Transverse colon (tissue), 4 donors: ENCODE results near the gene CRYBG3. TPM values are rescaled to one million over a fixed set of nuclear protein-coding genes. Genes with fewer than 3 reads are reported as not detected.

Source experiments
- DNase-seq: peaks from one replicate; pipeline ENCODE4 v3.0.0-alpha.2; 2019
- H3K27ac ChIP-seq, 4 donors: fragments of 200-600 bp; sonication (generic); 2 replicates each; pipeline ENCODE4 v1.5.1; 2016 to 2018; ENCODE audit warnings: inconsistent platforms in 4 of 4
- H3K27me3 ChIP-seq: fragments of 200-600 bp; sonication (generic); 2 replicates; pipeline ENCODE4 v1.5.1; 2017; ENCODE audit warnings: inconsistent platforms
- H3K36me3 ChIP-seq, 4 donors: fragments of 200-600 bp; sonication (generic); 2 replicates each; pipeline ENCODE4 v1.5.1; 2017 to 2019; ENCODE audit warnings: inconsistent platforms in 4 of 4
- H3K4me1 ChIP-seq, 4 donors: fragments of 200-600 bp; sonication (generic); 2 replicates each; pipeline ENCODE4 v1.5.1; 2017 to 2020; ENCODE audit warnings: inconsistent platforms in 4 of 4
- H3K4me3 ChIP-seq, 4 donors: fragments of 200-600 bp; sonication (generic); 1 replicate in 1 of 4; 2 replicates in 3 of 4; pipeline versions ENCODE4 v1.5.1 to v1.6.1; 2017 to 2019; ENCODE audit warnings: inconsistent platforms in 4 of 4
- H3K9me3 ChIP-seq, 2 donors: fragments of 200-600 bp; sonication (generic); 2 replicates each; pipeline ENCODE4 v1.5.1; 2017 to 2019; ENCODE audit warnings: inconsistent platforms in 2 of 2
- EP300 ChIP-seq: sonication (generic); formaldehyde crosslinking; IDR thresholded peaks from one replicate; pipeline ENCODE4 v1.6.1; 2017; ENCODE audit warnings: antibody characterized with exemption, low read depth
- POLR2A ChIP-seq: fragments of 450-650 bp; IDR thresholded peaks from one replicate; pipeline ENCODE4 v1.6.1; 2016; ENCODE audit warnings: antibody characterized with exemption, mild to moderate bottlenecking, moderate library complexity
- POLR2AphosphoS5 ChIP-seq, 3 donors: sonication (generic); formaldehyde crosslinking; IDR thresholded peaks; one replicate each; pipeline ENCODE4 v1.6.1; 2016; ENCODE audit warnings: antibody characterized with exemption in 3 of 3
- WGBS, 2 donors: methylation state at CpG; one replicate each; pipeline ENCODE4 v1.1.5; 2018; ENCODE audit warnings: low coverage in 1 of 2; 5-methylcytosine and 5-hydroxymethylcytosine counted together
- in situ Hi-C, 4 donors: fragments of 200-750 bp; cut with MboI; loops; one replicate each; pipeline versions ENCODE4 v1.15.0 to v1.15.1; 2017; ENCODE audit warnings: low sequenced_read_pairs in 3 of 4, low pct_ligation_motif_present in 1 of 4, low pct_unique_long_range_greater_than_20kb in 1 of 4
- intact Hi-C: fragments of 100-400 bp; cut with DNase I; formaldehyde crosslinking; loops from one replicate; pipeline ENCODE4 v1.15.1; 2023; ENCODE audit warnings: low total_unique reads
- total RNA-seq, 4 donors: library from RNA; depleted of rRNA; stranded (reverse); fragments of >200 nt; gene quantifications; one replicate each; pipeline ENCODE4 v1.1.0, GENCODE V29; 2016
- TF ChIP-seq, protein P1 (sequence below), 5 experiments: fragments of 200-600 bp in 3 of 5; fragments of 450-650 bp in 2 of 5; sonication (generic) in 3 of 5; IDR thresholded peaks; 1 replicate in 2 of 5; 2 replicates in 3 of 5; pipeline ENCODE4 v1.5.1; 2016 to 2017; ENCODE audit warnings: antibody characterized with exemption in 5 of 5, inconsistent platforms in 3 of 5, mild to moderate bottlenecking in 2 of 5, moderate library complexity in 1 of 5

CRYBG3 gene
- total RNA-seq, 4 donors from 2014 or later, result 21.3 to 32.7 (median 27.9) TPM

DNA sequence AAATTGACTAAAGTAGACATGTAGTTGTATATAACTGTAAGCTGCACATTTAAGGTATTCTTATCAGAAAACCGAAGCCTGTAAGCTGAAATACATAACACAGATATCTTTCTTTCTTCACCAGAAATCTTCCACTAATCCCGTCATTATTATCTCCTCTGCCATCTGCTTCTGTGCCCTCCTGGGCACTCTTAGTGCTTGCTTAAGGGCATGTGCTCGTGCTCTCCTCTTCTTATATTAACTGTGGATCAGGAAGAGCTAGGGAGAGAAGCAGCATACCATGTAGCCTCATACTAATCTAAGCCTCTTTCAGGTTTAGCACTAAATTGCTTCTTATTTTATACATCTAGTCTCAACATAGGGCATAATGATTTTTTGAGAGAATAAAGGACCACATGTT lies 89.6 kb downstream of the CRYBG3 start:
- no peak overlapping the region for H3K4me3 ChIP-seq
- H3K9me3 ChIP-seq, result no peaks in the 10 kb centered on the region
- 84% methylated on average over 3 of the region's 3 CpGs for WGBS, 2 donors
- H3K27me3 ChIP-seq, result no peaks in the 10 kb centered on the region
- peaks cover 0 to 7% (median 3%) of the 10 kb centered on the region in 4 donors for H3K4me1 ChIP-seq
- TF ChIP-seq POLR2A, result no peak
- H3K36me3 ChIP-seq, result peaks cover 0 to 6% (median 2%) of the 10 kb centered on the region in 4 donors
- DNase-seq, result no peak
- no peak overlapping the region for H3K27ac ChIP-seq
- intact Hi-C loops (no loop called here), in situ Hi-C loops (no loop called here)

DNA sequence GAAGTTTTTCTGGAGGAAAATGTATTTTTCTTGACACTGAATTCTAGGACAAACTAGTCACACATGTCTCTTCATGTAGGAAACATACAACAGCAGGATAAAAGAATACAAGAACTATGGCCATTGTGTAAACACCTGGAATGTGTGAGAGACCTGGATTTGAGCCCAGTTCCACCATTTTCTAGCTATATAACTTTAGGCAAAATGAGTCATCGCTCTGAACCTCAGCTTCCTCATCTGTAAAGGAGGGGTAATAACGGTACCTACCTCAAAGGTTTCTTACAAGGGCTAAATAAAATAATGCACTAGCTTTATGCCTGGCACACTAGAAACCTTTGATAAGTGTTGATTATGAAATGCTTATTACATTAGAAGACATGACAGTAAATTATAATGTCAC lies 92.6 kb downstream of the CRYBG3 start:
- intact Hi-C loops (no loop called here), in situ Hi-C loops (no loop called here)
- Histone ChIP-seq H3K4me1 (peaks cover 0 to 7% (median 3%) of the 10 kb centered on the region in 4 donors), H3K27ac (no peak overlapping the region), H3K4me3 (no peak overlapping the region), H3K36me3 (peaks cover 0 to 14% (median 4%) of the 10 kb centered on the region in 4 donors), H3K27me3 (no peaks in the 10 kb centered on the region), H3K9me3 (no peaks in the 10 kb centered on the region)
- no peak for DNase-seq
- TF ChIP-seq, protein P1, sequence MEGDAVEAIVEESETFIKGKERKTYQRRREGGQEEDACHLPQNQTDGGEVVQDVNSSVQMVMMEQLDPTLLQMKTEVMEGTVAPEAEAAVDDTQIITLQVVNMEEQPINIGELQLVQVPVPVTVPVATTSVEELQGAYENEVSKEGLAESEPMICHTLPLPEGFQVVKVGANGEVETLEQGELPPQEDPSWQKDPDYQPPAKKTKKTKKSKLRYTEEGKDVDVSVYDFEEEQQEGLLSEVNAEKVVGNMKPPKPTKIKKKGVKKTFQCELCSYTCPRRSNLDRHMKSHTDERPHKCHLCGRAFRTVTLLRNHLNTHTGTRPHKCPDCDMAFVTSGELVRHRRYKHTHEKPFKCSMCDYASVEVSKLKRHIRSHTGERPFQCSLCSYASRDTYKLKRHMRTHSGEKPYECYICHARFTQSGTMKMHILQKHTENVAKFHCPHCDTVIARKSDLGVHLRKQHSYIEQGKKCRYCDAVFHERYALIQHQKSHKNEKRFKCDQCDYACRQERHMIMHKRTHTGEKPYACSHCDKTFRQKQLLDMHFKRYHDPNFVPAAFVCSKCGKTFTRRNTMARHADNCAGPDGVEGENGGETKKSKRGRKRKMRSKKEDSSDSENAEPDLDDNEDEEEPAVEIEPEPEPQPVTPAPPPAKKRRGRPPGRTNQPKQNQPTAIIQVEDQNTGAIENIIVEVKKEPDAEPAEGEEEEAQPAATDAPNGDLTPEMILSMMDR (IDR thresholded peaks at IDR 0.05), result no peak
- TF ChIP-seq POLR2AphosphoS5 (IDR thresholded peaks at IDR 0.05) (no peak), POLR2A (no peak), EP300 (no peak)
- 45 to 48% methylated on average over 2 of the region's 2 CpGs for WGBS, 2 donors

DNA sequence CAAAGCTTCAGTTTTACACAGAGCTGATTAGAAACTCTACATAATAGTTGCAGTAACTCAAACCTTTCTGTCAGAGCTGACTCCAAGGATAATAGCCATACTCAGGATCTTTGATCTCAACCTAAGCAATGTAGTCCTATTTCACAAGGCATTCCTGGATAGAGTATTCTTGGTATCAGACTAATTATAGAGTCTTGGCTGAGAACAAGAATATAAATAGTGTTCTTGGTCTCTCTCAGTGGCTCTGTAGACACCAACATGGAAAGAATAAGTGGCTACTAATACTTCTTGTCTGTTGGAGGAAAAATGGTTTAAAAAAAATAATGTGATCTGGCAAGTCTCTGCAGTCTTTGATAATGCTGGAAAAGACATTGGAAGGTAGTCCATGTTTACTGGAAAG lies 94.8 kb downstream of the CRYBG3 start:
- intact Hi-C loops, result no loop called here
- in situ Hi-C loops, result no loop called here
- H3K36me3 ChIP-seq, result peaks cover 0 to 14% (median 4%) of the 10 kb centered on the region in 4 donors
- H3K4me1 ChIP-seq, result no peaks in the 10 kb centered on the region
- H3K27ac ChIP-seq, result no peak overlapping the region
- H3K27me3 ChIP-seq, result no peaks in the 10 kb centered on the region
- H3K9me3 ChIP-seq, result no peaks in the 10 kb centered on the region
- H3K4me3 ChIP-seq, result no peak overlapping the region
- TF ChIP-seq POLR2AphosphoS5 (IDR thresholded peaks at IDR 0.05) (no peak), EP300 (no peak), POLR2A (no peak)
- TF ChIP-seq, protein P1 (IDR thresholded peaks at IDR 0.05), result no peak
- DNase-seq, result no peak

DNA sequence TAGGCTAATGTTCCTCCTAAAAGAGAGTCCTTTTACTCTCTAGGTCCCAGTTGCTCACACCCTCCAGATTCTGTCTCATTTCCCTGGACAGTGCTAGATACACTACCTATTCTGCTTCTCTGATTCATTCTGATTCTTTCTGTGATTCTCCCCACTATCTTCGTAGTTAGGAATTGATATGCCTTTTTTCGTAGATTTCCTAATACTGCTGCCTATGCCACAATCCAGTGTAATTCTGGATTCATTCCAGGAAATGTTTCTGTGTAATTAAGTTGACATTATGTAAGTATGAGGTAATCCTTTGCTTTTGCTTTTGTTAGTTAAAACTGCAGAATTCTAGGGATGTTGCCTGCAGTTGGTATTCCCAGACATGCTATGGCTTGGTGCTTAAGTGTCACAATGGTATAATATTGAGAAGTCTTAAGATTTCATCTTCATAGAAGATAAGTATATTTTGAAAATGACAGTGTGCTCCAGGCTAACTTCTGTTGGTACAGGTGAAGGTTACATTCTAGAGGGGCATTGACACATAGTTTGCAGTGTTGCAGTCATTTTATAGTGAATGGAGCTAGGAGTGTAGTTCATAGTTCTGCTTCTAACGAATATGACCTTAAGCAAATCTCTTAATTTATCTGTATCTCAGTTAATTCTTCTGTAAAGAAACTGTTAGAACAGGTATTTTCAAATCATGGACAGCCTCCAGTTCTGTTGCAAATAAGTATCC lies 96.2 kb downstream of the CRYBG3 start:
- TF ChIP-seq POLR2AphosphoS5 (IDR thresholded peaks at IDR 0.05), result no peak
- TF ChIP-seq, protein P1 (IDR thresholded peaks at IDR 0.05), result no peak
- TF ChIP-seq POLR2A, result no peak
- TF ChIP-seq EP300, result no peak
- Histone ChIP-seq H3K27me3 (no peaks in the 10 kb centered on the region), H3K4me1 (no peaks in the 10 kb centered on the region), H3K27ac (no peak overlapping the region), H3K36me3 (peaks cover 0 to 16% (median 4%) of the 10 kb centered on the region in 4 donors), H3K9me3 (no peaks in the 10 kb centered on the region), H3K4me3 (no peak overlapping the region)
- DNase-seq, result no peak
- 75 to 84% methylated on average over 3 of the region's 3 CpGs for WGBS, 2 donors
- in situ Hi-C loops (no loop called here), intact Hi-C loops (no loop called here)

DNA sequence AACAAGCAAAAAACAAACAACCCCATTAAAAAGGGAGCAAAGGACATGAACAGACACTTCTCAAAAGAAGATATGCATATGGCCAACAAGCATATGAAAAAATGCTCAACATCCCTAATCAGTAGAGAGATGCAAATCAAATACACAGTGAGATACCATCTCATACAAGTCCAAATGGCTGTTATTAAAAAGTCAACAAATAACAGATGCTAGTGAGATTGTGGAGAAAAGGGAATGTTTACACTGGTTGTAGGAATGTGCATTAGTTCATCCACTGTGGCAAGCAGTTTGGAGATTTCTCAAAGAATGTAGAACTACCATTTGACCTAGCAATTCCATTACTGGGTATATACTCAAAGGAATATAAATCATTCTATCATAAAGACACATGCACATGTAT lies 105.9 kb downstream of the CRYBG3 start:
- in situ Hi-C loops (no loop called here), intact Hi-C loops (no loop called here)

More for the DNA sequence above, 105.9 kb downstream of the CRYBG3 start:
- DNase-seq, result no peak
- H3K27ac ChIP-seq, result no peak overlapping the region
- TF ChIP-seq, protein P1 (IDR thresholded peaks at IDR 0.05), result no peak
- no peak for TF ChIP-seq POLR2A
- no peak for TF ChIP-seq EP300
- TF ChIP-seq POLR2AphosphoS5 (IDR thresholded peaks at IDR 0.05), result no peak
- H3K4me1 ChIP-seq, result no peaks in the 10 kb centered on the region
- H3K4me3 ChIP-seq, result no peak overlapping the region
- no peaks in the 10 kb centered on the region for H3K9me3 ChIP-seq
- no peaks in the 10 kb centered on the region for H3K27me3 ChIP-seq
- H3K36me3 ChIP-seq, result peaks cover 0 to 32% (median 7%) of the 10 kb centered on the region in 4 donors
